Upper lobe of left lung (tissue), 6 donors: ENCODE data around the gene ZNG1A. TPM values are rescaled to one million over a fixed set of nuclear protein-coding genes. Genes with fewer than 3 reads are reported as not detected.
"Not testable (repeated sequence)": the region's sequence is repeated elsewhere in the genome, so short reads cannot be mapped to it uniquely, and the experiment has no call there.

ENCODE experiments used
- ATAC-seq, 2 donors: fragments of 200-7000 bp; cut with Tn5 transposase; one replicate each; pipeline ENCODE4 v1.9.1; 2022; ENCODE audit warnings: mild to moderate bottlenecking in 2 of 2, moderate library complexity in 2 of 2; ENCODE audit not compliant: low FRiP score in 2 of 2
- DNase-seq, 2 donors: peaks; one replicate each; pipeline ENCODE4 v3.0.0-alpha.2; 2019 to 2020
- H3K27ac ChIP-seq, 4 donors: fragments of 200-600 bp; sonication (generic); one replicate each; pipeline ENCODE4 v1.5.1; 2016 to 2019
- H3K27me3 ChIP-seq, 4 donors: fragments of 200-600 bp; sonication (generic); one replicate each; pipeline ENCODE4 v1.5.1; 2017 to 2019
- H3K36me3 ChIP-seq, 4 donors: fragments of 200-600 bp; sonication (generic); one replicate each; pipeline ENCODE4 v1.5.1; 2016 to 2019
- H3K4me1 ChIP-seq, 4 donors: fragments of 200-600 bp; sonication (generic); one replicate each; pipeline ENCODE4 v1.5.1; 2018 to 2019
- H3K4me3 ChIP-seq, 4 donors: fragments of 200-600 bp; sonication (generic); one replicate each; pipeline ENCODE4 v1.5.1; 2017 to 2019; ENCODE audit warnings: mild to moderate bottlenecking in 2 of 4, moderate library complexity in 1 of 4
- H3K9me3 ChIP-seq, 4 donors: fragments of 200-600 bp; sonication (generic); one replicate each; pipeline ENCODE4 v1.5.1; 2018 to 2019
- EP300 ChIP-seq, 4 donors: sonication (generic); formaldehyde crosslinking; IDR thresholded peaks; one replicate each; pipeline ENCODE4 v1.5.1; 2017; ENCODE audit warnings: antibody characterized with exemption in 4 of 4, control low read depth in 2 of 4
- POLR2A ChIP-seq, 4 donors: fragments of 450-650 bp; IDR thresholded peaks; one replicate each; pipeline ENCODE4 v1.5.1; 2016 to 2017; ENCODE audit warnings: antibody characterized with exemption in 4 of 4, mild to moderate bottlenecking in 2 of 4
- POLR2AphosphoS5 ChIP-seq, 2 donors: sonication (generic); formaldehyde crosslinking; IDR thresholded peaks; one replicate each; pipeline ENCODE4 v1.5.1; 2017; ENCODE audit warnings: antibody characterized with exemption in 2 of 2
- WGBS, 2 donors: methylation state at CpG; one replicate each; pipeline ENCODE4 v1.1.5; 2017 to 2018; 5-methylcytosine and 5-hydroxymethylcytosine counted together
- total RNA-seq, 6 donors: library from RNA; depleted of rRNA in 4 of 6; stranded (reverse); fragments of >200 nt in 4 of 6; gene quantifications; one replicate each; pipeline versions ENCODE4 v1.1.0 to v1.2.1, GENCODE V29; 2016 to 2021
- TF ChIP-seq, protein P1 (sequence below), 6 experiments: fragments of 450-650 bp in 4 of 6; fragments of 200-600 bp in 2 of 6; sonication (generic) in 2 of 6; IDR thresholded peaks; one replicate each; pipeline ENCODE4 v1.5.1; 2016 to 2019; ENCODE audit warnings: antibody characterized with exemption in 6 of 6
- donor health status: DM: no; HTN: no; CAD: no; lungs with moderate emphysema.
- donor health status: DM: no; HTN: yes; CAD: no; lungs with severe emphysema.

The ZNG1A gene
- total RNA-seq, 6 donors from 2014 or later = 18.0 to 47.1 (median 37.0) TPM

DNA sequence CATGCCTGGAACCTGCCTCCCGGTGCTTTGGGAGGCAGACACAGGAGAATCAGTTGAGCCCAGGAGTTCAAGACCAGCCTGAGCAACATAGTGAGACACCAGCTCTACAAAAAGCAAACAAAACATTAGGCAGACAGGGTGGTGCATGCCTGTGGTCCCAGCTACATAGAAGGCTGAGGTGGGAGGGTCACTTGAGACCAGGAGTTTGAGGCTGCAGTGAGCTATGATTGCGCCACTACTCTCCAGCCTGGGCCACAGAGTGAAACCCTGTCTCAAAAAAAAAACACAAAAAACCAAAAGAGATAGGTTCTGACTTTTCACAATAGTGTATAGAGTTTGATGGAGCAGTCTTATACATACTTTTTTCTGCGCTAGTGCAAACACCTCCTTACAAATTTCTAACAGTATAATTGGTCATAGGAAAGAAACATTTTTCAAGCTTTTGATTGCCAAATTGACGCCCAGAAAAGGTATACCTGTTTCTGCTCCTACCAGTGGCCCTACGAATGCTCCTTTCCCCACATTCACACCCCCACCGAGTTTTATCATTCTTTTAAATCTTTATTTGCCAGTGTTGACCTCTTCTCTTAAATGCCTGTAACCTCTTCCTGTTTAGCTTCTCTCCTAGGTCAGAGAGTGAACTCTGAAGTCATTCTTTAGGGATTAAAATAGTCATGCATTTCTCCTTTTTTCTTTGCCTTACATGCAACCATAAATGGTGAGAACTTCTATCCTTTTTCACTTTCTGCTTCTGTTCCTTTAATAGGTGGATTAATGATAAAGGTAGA lies 43.3 kb upstream of the ZNG1A start:
- TF ChIP-seq POLR2A (IDR thresholded peaks at IDR 0.05) (no peak), EP300 (IDR thresholded peaks at IDR 0.05) (no peak), POLR2AphosphoS5 (IDR thresholded peaks at IDR 0.05) (no peak)
- TF ChIP-seq, protein P1, sequence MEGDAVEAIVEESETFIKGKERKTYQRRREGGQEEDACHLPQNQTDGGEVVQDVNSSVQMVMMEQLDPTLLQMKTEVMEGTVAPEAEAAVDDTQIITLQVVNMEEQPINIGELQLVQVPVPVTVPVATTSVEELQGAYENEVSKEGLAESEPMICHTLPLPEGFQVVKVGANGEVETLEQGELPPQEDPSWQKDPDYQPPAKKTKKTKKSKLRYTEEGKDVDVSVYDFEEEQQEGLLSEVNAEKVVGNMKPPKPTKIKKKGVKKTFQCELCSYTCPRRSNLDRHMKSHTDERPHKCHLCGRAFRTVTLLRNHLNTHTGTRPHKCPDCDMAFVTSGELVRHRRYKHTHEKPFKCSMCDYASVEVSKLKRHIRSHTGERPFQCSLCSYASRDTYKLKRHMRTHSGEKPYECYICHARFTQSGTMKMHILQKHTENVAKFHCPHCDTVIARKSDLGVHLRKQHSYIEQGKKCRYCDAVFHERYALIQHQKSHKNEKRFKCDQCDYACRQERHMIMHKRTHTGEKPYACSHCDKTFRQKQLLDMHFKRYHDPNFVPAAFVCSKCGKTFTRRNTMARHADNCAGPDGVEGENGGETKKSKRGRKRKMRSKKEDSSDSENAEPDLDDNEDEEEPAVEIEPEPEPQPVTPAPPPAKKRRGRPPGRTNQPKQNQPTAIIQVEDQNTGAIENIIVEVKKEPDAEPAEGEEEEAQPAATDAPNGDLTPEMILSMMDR (IDR thresholded peaks at IDR 0.05) = no peak
- DNase-seq = peak in 1 of 2 donors; percentile 45
- 54 to 60% methylated on average over 6 of the region's 6 CpGs for WGBS, 2 donors
- Histone ChIP-seq H3K27ac (peak overlapping the region in 2 of 4 donors; percentile 9 to 49), H3K27me3 (no peaks in the 10 kb centered on the region), H3K4me1 (peaks cover 0 to 8% (median 3%) of the 10 kb centered on the region in 4 donors), H3K4me3 (no peak overlapping the region), H3K9me3 (no peaks in the 10 kb centered on the region), H3K36me3 (no peaks in the 10 kb centered on the region)
- peak in 1 of 2 donors; percentile 48 for ATAC-seq

DNA sequence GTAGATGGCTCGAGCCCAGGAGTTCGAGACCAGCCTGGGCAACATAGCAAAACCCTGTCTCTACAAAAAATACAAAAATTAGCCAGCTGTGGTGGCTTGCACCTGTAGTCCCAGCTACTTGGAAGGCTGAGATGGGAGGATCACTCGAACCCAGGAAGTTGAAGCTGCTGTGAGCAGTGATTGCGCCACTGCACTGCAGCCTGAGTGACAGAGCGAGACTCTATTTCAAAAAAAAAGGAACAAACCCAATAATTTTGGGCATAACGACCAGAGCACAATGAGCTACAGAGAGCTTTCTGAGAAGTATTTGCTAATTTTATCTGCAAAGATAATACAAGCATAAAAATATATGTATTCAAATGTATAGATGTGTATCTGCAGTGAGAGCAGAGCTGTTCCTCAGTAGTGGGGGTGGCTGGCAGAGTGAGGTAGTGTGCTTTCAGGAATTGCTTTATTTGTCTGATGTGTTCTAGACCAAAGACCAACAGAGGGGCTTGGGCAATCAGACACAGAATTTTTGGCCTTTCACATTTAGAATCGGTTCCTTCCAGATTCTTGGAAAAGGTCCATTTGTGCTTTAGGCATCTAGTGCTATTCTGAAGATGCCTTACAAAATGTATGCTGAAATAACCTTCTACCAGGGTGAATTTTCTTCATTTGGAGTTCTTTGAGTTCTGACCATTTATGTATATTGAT lies 41.0 kb upstream of the ZNG1A start:
- H3K4me3 ChIP-seq = no peak overlapping the region
- DNase-seq = peak in 1 of 2 donors; percentile 49
- TF ChIP-seq POLR2A (IDR thresholded peaks at IDR 0.05) (no peak), EP300 (IDR thresholded peaks at IDR 0.05) (no peak)
- 69 to 77% methylated on average over 7 of the region's 7 CpGs for WGBS, 2 donors
- no peaks in the 10 kb centered on the region for H3K27me3 ChIP-seq
- no peak for ATAC-seq
- H3K4me1 ChIP-seq = peaks cover 0 to 14% (median 6%) of the 10 kb centered on the region in 4 donors
- H3K27ac ChIP-seq = peak overlapping the region in 3 of 4 donors; percentile 21 to 64 (median 44)
- H3K36me3 ChIP-seq = no peaks in the 10 kb centered on the region
- H3K9me3 ChIP-seq = no peaks in the 10 kb centered on the region

DNA sequence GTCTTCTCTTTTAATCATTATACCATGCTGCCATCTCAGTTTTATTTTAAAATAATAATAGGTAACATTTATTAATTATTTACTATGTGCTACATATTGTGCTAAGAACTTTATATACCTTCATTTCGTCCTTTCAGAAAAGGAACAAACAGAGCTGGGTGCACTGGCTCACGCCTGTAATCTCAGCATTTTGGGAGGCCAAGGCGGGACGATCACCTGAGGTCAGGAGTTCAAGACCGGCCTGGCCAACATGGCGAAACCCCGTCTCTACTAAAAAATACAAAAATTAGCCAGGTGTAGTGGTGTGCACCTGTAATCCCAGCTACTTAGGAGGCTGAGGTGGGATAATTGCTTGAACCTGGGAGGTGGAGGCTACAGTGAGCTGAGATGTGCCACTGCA lies 40.2 kb upstream of the ZNG1A start:
- H3K9me3 ChIP-seq, H3K4me3 ChIP-seq, DNase-seq, ATAC-seq, H3K27me3 ChIP-seq, H3K36me3 ChIP-seq: not testable (repeated sequence)
- H3K27ac ChIP-seq = peak overlapping the region in 2 of 4 donors; percentile 44 to 64
- 83 to 91% methylated on average over 7 of the region's 7 CpGs for WGBS, 2 donors
- H3K4me1 ChIP-seq = peaks cover 0 to 22% (median 2%) of the 10 kb centered on the region in 4 donors

DNA sequence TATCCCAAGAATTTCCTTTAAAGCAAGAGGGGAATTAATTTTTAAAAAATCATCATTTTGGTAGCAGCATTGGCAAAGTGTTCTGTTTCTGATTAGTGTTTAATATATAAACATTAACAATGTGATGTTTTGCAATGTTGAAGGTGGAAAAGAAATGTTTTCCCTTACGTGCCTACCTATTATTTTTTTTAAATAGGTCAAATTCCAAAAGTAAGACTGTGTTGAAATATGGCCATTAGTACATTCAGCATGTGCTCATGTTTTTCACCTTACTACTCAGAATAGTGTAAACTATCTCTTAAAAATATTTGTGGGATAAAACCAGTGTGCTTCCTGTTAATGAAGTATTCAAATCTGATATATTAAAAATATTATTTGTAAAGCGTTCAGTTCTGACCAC lies 39.1 kb upstream of the ZNG1A start:
- H3K4me1 ChIP-seq = peaks cover 0 to 26% (median 5%) of the 10 kb centered on the region in 4 donors
- no peak overlapping the region for H3K4me3 ChIP-seq
- DNase-seq (no peak), ATAC-seq (no peak)
- no peaks in the 10 kb centered on the region for H3K27me3 ChIP-seq
- no peak overlapping the region for H3K27ac ChIP-seq
- no peaks in the 10 kb centered on the region for H3K9me3 ChIP-seq
- TF ChIP-seq POLR2AphosphoS5 (IDR thresholded peaks at IDR 0.05) = no peak
- TF ChIP-seq POLR2A (IDR thresholded peaks at IDR 0.05) = no peak
- no peak for TF ChIP-seq EP300 (IDR thresholded peaks at IDR 0.05)
- H3K36me3 ChIP-seq = no peaks in the 10 kb centered on the region
- 66 to 70% methylated on average over 2 of the region's 2 CpGs for WGBS, 2 donors

DNA sequence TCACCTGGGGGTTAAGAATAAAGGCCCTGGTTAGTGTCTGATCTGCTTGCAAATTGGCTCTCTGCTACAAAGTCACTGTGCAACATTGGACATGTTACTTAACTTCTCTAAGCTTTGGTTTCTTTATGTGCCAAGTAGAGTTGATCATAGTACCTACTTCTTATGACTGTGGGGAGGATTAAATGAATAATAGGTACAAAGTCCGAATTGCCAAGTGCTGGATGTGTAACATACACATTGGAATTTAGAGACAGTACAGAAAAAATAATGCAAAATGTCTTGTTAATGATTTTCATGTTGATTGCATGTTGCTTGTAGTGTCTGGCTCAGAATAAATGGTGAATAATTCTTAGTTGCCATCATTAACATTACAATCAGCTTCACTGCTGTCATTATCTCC lies 38.0 kb upstream of the ZNG1A start:
- DNase-seq (no peak), ATAC-seq (no peak)
- Histone ChIP-seq H3K4me1 (peaks cover 0 to 29% (median 5%) of the 10 kb centered on the region in 4 donors), H3K27me3 (no peaks in the 10 kb centered on the region), H3K4me3 (peak overlapping the region in 2 of 4 donors; percentile 60 to 68), H3K27ac (peak overlapping the region in 3 of 4 donors; percentile 87 to 96 (median 89)), H3K9me3 (no peaks in the 10 kb centered on the region), H3K36me3 (no peaks in the 10 kb centered on the region)
- TF ChIP-seq, protein P1 (IDR thresholded peaks at IDR 0.05) = no peak
- no peak for TF ChIP-seq POLR2AphosphoS5 (IDR thresholded peaks at IDR 0.05)
- no peak for TF ChIP-seq EP300 (IDR thresholded peaks at IDR 0.05)
- TF ChIP-seq POLR2A (IDR thresholded peaks at IDR 0.05) = no peak
- 81 to 83% methylated on average over 1 of the region's 1 CpG for WGBS, 2 donors

DNA sequence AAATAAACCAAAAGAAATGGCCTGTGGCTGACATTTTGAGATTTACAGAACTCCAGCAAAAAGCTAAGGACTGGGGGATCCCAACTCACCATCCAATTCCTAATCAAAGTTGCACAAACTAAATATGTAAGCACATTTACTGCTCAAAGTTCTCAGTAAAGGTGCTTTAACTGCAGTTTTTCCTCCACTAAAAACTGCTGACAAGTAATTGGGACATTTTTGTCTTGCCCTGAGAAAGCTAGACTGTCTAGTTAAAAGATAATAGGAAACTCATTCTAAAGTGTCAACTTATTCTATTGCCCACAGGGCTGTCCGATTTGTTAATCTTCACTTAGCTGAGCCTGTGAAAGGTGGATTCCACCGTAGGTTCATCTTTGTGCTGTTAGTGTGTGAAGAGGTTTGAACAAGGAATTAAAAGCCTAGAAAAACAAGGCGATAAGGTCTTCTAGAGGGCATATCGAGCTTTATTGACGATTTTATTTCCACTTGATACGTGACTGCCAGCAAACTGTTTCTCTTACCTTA lies 36.8 kb upstream of the ZNG1A start:
- Histone ChIP-seq H3K9me3 (no peaks in the 10 kb centered on the region), H3K4me3 (peak overlapping the region in 3 of 4 donors; percentile 60 to 68 (median 66)), H3K27me3 (no peaks in the 10 kb centered on the region), H3K27ac (peak overlapping the region; percentile 87 to 96 (median 89)), H3K36me3 (no peaks in the 10 kb centered on the region), H3K4me1 (peaks cover 0 to 38% (median 10%) of the 10 kb centered on the region in 4 donors)
- TF ChIP-seq POLR2AphosphoS5 (IDR thresholded peaks at IDR 0.05) = no peak
- TF ChIP-seq, protein P1 (IDR thresholded peaks at IDR 0.05) = no peak
- TF ChIP-seq POLR2A (IDR thresholded peaks at IDR 0.05) = no peak
- TF ChIP-seq EP300 (IDR thresholded peaks at IDR 0.05) = no peak
- ATAC-seq (no peak), DNase-seq (no peak)
- 45 to 61% methylated on average over 6 of the region's 6 CpGs for WGBS, 2 donors
